Neural cell (in vitro differentiated cells): Measurements from ENCODE around the gene GREM1.

Source experiments
- EZH2 ChIP-seq: fragments of 200-600, 300-800 bp; shearing (Covaris generic), sonication (generic); IDR thresholded peaks from 2 replicates; pipeline ENCODE4 v1.6.1; 2014; ENCODE audit warnings: antibody characterized with exemption, low read length, borderline replicate concordance, mild to moderate bottlenecking; ENCODE audit not compliant: insufficient read depth, poor library complexity, severe bottlenecking
- POLR2AphosphoS5 ChIP-seq: IDR thresholded peaks from 2 replicates; pipeline ENCODE4 v1.6.1; 2012
- RAD21 ChIP-seq: fragments of 450-650 bp; conservative IDR thresholded peaks from 2 replicates; pipeline ENCODE4 v1.6.1; 2014; ENCODE audit warnings: antibody characterized with exemption, mild to moderate bottlenecking, moderate library complexity
- SMC3 ChIP-seq: fragments of 450-650 bp; conservative IDR thresholded peaks from 2 replicates; pipeline ENCODE4 v1.6.1; 2014; ENCODE audit warnings: antibody characterized with exemption, mild to moderate bottlenecking, moderate library complexity; ENCODE audit not compliant: poor library complexity
- TAF1 ChIP-seq: IDR thresholded peaks from 2 replicates; pipeline ENCODE4 v1.6.1; 2012; ENCODE audit warnings: low read depth
- TF ChIP-seq, protein P1 (sequence below): fragments of 450-650 bp; IDR thresholded peaks from 2 replicates; pipeline ENCODE4 v1.5.1; 2014; ENCODE audit warnings: antibody characterized with exemption, mild to moderate bottlenecking, moderate library complexity; ENCODE audit not compliant: poor library complexity, severe bottlenecking
- TF ChIP-seq, protein P2 (sequence below): IDR thresholded peaks from 2 replicates; pipeline ENCODE4 v1.6.1; 2012; ENCODE audit warnings: borderline replicate concordance

DNA sequence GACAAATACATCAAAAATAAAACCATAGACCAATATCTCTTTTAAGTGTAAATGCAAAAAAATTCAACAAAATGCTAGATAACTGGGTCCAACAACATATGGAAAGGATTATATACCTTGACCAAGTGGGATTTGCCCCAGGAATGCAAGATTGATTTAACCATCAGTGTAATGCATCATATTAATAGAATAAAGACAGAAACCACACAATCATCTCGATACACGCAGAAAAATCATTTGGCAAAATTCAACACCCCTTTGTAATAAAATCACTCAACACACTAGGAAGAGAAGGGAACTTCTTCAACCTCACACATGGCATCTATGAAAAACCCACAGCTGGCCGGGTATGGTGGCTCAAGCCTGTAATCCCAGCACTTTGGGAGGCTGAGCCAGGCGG lies 19.5 kb downstream of the GREM1 start:
- TF ChIP-seq, protein P1, sequence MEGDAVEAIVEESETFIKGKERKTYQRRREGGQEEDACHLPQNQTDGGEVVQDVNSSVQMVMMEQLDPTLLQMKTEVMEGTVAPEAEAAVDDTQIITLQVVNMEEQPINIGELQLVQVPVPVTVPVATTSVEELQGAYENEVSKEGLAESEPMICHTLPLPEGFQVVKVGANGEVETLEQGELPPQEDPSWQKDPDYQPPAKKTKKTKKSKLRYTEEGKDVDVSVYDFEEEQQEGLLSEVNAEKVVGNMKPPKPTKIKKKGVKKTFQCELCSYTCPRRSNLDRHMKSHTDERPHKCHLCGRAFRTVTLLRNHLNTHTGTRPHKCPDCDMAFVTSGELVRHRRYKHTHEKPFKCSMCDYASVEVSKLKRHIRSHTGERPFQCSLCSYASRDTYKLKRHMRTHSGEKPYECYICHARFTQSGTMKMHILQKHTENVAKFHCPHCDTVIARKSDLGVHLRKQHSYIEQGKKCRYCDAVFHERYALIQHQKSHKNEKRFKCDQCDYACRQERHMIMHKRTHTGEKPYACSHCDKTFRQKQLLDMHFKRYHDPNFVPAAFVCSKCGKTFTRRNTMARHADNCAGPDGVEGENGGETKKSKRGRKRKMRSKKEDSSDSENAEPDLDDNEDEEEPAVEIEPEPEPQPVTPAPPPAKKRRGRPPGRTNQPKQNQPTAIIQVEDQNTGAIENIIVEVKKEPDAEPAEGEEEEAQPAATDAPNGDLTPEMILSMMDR = no peak
- TF ChIP-seq SMC3 = no peak
- TF ChIP-seq RAD21 = no peak
- TF ChIP-seq TAF1 = no peak
- no peak for TF ChIP-seq EZH2
- no peak for TF ChIP-seq POLR2AphosphoS5
- TF ChIP-seq, protein P2, sequence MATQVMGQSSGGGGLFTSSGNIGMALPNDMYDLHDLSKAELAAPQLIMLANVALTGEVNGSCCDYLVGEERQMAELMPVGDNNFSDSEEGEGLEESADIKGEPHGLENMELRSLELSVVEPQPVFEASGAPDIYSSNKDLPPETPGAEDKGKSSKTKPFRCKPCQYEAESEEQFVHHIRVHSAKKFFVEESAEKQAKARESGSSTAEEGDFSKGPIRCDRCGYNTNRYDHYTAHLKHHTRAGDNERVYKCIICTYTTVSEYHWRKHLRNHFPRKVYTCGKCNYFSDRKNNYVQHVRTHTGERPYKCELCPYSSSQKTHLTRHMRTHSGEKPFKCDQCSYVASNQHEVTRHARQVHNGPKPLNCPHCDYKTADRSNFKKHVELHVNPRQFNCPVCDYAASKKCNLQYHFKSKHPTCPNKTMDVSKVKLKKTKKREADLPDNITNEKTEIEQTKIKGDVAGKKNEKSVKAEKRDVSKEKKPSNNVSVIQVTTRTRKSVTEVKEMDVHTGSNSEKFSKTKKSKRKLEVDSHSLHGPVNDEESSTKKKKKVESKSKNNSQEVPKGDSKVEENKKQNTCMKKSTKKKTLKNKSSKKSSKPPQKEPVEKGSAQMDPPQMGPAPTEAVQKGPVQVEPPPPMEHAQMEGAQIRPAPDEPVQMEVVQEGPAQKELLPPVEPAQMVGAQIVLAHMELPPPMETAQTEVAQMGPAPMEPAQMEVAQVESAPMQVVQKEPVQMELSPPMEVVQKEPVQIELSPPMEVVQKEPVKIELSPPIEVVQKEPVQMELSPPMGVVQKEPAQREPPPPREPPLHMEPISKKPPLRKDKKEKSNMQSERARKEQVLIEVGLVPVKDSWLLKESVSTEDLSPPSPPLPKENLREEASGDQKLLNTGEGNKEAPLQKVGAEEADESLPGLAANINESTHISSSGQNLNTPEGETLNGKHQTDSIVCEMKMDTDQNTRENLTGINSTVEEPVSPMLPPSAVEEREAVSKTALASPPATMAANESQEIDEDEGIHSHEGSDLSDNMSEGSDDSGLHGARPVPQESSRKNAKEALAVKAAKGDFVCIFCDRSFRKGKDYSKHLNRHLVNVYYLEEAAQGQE = no peak
